OCI-LY1 (cell line): ENCODE measurements around the gene FAM221B.

Source experiments
- CTCF ChIP-seq: fragments of 200-600 bp; sonication (generic), shearing (Covaris generic); IDR thresholded peaks from 2 replicates; pipeline ENCODE4 v1.5.1; 2017; ENCODE audit warnings: mild to moderate bottlenecking, antibody characterized with exemption, low read length, moderate library complexity, mixed read lengths
- EZH2 ChIP-seq: fragments of 200-600 bp; sonication (generic), shearing (Covaris generic); IDR thresholded peaks from 2 replicates; pipeline ENCODE4 v1.8.0; 2017; ENCODE audit warnings: borderline replicate concordance, mixed run types, mild to moderate bottlenecking, antibody characterized with exemption, low read length, moderate library complexity, mixed read lengths

- TF ChIP-seq CTCF: no peak
- no peak for TF ChIP-seq EZH2
Measured at GRCh38 chr9:35836595-35836994, 8.1 kb upstream of the FAM221B start.
